K562 (cell line): ENCODE results near the gene PRRC2A. TPM values are rescaled to one million over a fixed set of nuclear protein-coding genes. Genes with fewer than 3 reads are reported as not detected.
A peak's percentile ranks its signal among the peaks of the same experiment; 100 is the strongest.

Source experiments
- ARID1B ChIP-seq: fragments of 450-650 bp; IDR thresholded peaks from 2 replicates; pipeline ENCODE4 v1.6.1; 2016; ENCODE audit warnings: antibody characterized with exemption, mild to moderate bottlenecking, inconsistent platforms
- CBX1 ChIP-seq: sonication (generic); IDR thresholded peaks from 2 replicates; pipeline ENCODE4 v1.6.1; 2016; ENCODE audit warnings: antibody characterized with exemption, low read depth, mild to moderate bottlenecking
- CREB3L1 ChIP-seq: fragments of 450-650 bp; IDR thresholded peaks from 2 replicates; pipeline ENCODE4 v1.6.1; 2014; ENCODE audit warnings: low read depth, mild to moderate bottlenecking, moderate library complexity, borderline replicate concordance
- DACH1 ChIP-seq: fragments of 450-650 bp; IDR thresholded peaks from 2 replicates; pipeline ENCODE4 v1.6.1; 2018; ENCODE audit not compliant: partially characterized antibody
- ETV1 ChIP-seq: fragments of 450-650 bp; conservative IDR thresholded peaks from 2 replicates; pipeline ENCODE4 v1.6.1; 2016; ENCODE audit warnings: missing genetic modification characterization, control low read depth, low read depth, missing compliant biosample characterization
- FOXJ3 ChIP-seq: sonication (generic); formaldehyde crosslinking; IDR thresholded peaks from 2 replicates; pipeline ENCODE4 v1.4.0; 2020; ENCODE audit warnings: mild to moderate bottlenecking, missing genetic modification reagents
- GATAD2A ChIP-seq: fragments of 450-650 bp; IDR thresholded peaks from 2 replicates; pipeline ENCODE4 v1.6.1; 2017
- MEIS2 ChIP-seq: fragments of 450-650 bp; IDR thresholded peaks from 2 replicates; pipeline ENCODE4 v1.6.1; 2014; ENCODE audit warnings: mild to moderate bottlenecking; ENCODE audit not compliant: partially characterized antibody
- PCBP2 ChIP-seq: fragments of 200-400 bp; formaldehyde crosslinking; IDR thresholded peaks from 2 replicates; pipeline ENCODE4 v1.6.1; 2018; ENCODE audit warnings: low read length, low read depth, mild to moderate bottlenecking, moderate library complexity; ENCODE audit not compliant: poor library complexity, severe bottlenecking
- POU5F1 ChIP-seq: fragments of 150-350 bp; IDR thresholded peaks from 2 replicates; pipeline ENCODE4 v1.6.1; 2014; ENCODE audit warnings: borderline replicate concordance, low read length, low read depth, mild to moderate bottlenecking; ENCODE audit not compliant: partially characterized antibody
- RBM15 ChIP-seq: fragments of 200-400 bp; formaldehyde crosslinking; IDR thresholded peaks from 2 replicates; pipeline ENCODE4 v1.6.1; 2018; ENCODE audit warnings: mild to moderate bottlenecking, low read length, moderate library complexity; ENCODE audit not compliant: insufficient read depth
- RUNX1 ChIP-seq: sonication (generic); IDR thresholded peaks from 2 replicates; pipeline ENCODE4 v1.6.1; 2016; ENCODE audit warnings: antibody characterized with exemption, low read depth
- SMC3 ChIP-seq: conservative IDR thresholded peaks from 2 replicates; pipeline ENCODE4 v1.6.1; 2011; ENCODE audit warnings: low read depth, low read length, improper control_type of control experiment; ENCODE audit not compliant: insufficient read depth
- SRSF7 ChIP-seq: fragments of 200-400 bp; formaldehyde crosslinking; optimal IDR thresholded peaks from 2 replicates; pipeline ENCODE3; 2017; ENCODE audit warnings: mild to moderate bottlenecking, low read depth, low read length
- TAF9B ChIP-seq: fragments of 450-650 bp; IDR thresholded peaks from 2 replicates; pipeline ENCODE4 v1.6.1; 2018; ENCODE audit warnings: mild to moderate bottlenecking; ENCODE audit not compliant: partially characterized antibody
- TEAD2 ChIP-seq: fragments of 450-650 bp; IDR thresholded peaks from 2 replicates; pipeline ENCODE4 v1.6.1; 2016; ENCODE audit warnings: missing genetic modification characterization, control low read depth, missing compliant biosample characterization
- USF2 ChIP-seq: sonication (generic); formaldehyde crosslinking; IDR thresholded peaks from 2 replicates; pipeline ENCODE4 v1.5.0; 2020; ENCODE audit warnings: missing genetic modification reagents
- ZBTB11 ChIP-seq, 3 experiments: fragments of 200-800 bp in 1 of 3; fragments of 250-450 bp in 1 of 3; fragments of 450-650 bp in 1 of 3; sonication (Bioruptor Pico) in 1 of 3; sonication (Bioruptor generic) in 1 of 3; formaldehyde crosslinking in 1 of 3; IDR thresholded peaks; 2 replicates each; pipeline versions ENCODE4 v1.6.1 to v1.8.0; 2016 to 2022; ENCODE audit warnings: mild to moderate bottlenecking in 2 of 3, missing genetic modification characterization in 2 of 3, missing compliant biosample characterization in 1 of 3, moderate library complexity in 1 of 3
- ZNF274 ChIP-seq: IDR thresholded peaks from 2 replicates; pipeline ENCODE4 v1.6.1; 2011; ENCODE audit warnings: low read depth, mild to moderate bottlenecking, low read length, moderate library complexity, borderline replicate concordance
- ZNF76 ChIP-seq: fragments of 250-450 bp; sonication (Bioruptor Pico); IDR thresholded peaks from 2 replicates; pipeline ENCODE4 v1.4.0; 2020; ENCODE audit warnings: mild to moderate bottlenecking, moderate library complexity, borderline replicate concordance
- ZNF778 ChIP-seq: fragments of 450-650 bp; formaldehyde crosslinking; IDR thresholded peaks from 2 replicates; pipeline ENCODE4 v1.4.0; 2020; ENCODE audit warnings: mild to moderate bottlenecking, moderate library complexity
- polyA plus RNA-seq, 8 experiments: library from polyadenylated mRNA; depleted of rRNA in 4 of 8; stranded (reverse) in 5 of 8; unstranded in 3 of 8; fragments of >200 nt; fragmentation: Nextera tagmentation in 2 of 8; fragmentation: Illumina TruSeq in 1 of 8; extraction: Ambion mirVana in 2 of 8; extraction: Trizol in 1 of 8; gene quantifications; 2 replicates each; pipeline versions ENCODE4 v1.2.1 to v1.2.3, GENCODE V29; 2011 to 2014; ENCODE audit warnings: inconsistent platforms in 1 of 8, missing spikeins in 1 of 8
- total RNA-seq, 7 experiments: library from RNA; depleted of rRNA in 6 of 7; stranded (reverse); fragments of >200 nt in 6 of 7; fragmentation: Illumina TruSeq in 2 of 7; extraction: Trizol in 2 of 7; gene quantifications; 2 replicates each; pipeline versions ENCODE4 v1.2.1 to v1.2.3, GENCODE V29; 2011 to 2021; ENCODE audit warnings: low replicate concordance in 1 of 7

PRRC2A gene
- total and polyA plus RNA-seq, 9 of the 15 experiments (the other 6 are each of a cell fraction or from before 2014, with no cell fraction given) = 1.0 to 332 (median 63.0) TPM

- TF ChIP-seq ZBTB11 (CRISPR knock-in tag; IDR thresholded peaks at IDR 0.05) (peak in 2 of 3 experiments; percentile 16 to 61; a peak in 2 of 6 replicates), ZNF778 (no peak), ZNF76 (CRISPR knock-in tag) (peak; percentile 85), TAF9B (peak; percentile 88), ZNF274 (no peak), POU5F1 (no peak), PCBP2 (no peak), SMC3 (no peak), SRSF7 (no peak), RBM15 (no peak), USF2 (no peak), CBX1 (no peak), GATAD2A (no peak), FOXJ3 (CRISPR knock-in tag) (no peak), MEIS2 (peak; percentile 6), ARID1B (peak; percentile 40), DACH1 (no peak), RUNX1 (no peak), ETV1 (tag) (no peak; the same call in 1 of the 2 replicates), TEAD2 (tag) (no peak), CREB3L1 (peak; percentile 62; the same call in 1 of the 2 replicates)
Measured at GRCh38 chr6:31619805-31620585, 520 bp upstream of the PRRC2A start (continued).
